NCI-H510A (cell line): ENCODE measurements around the gene ATP6V1C2.

Experiments
- DNase-seq: peaks from one replicate; lab custom pipeline; 2025; lab: John Stamatoyannopoulos, UW

The ATP6V1C2 gene

GRCh38 chr2:10721396-10722251 lies at the start of gene ATP6V1C2:
Gene ATP6V1C2 (plus strand): TSS chr2:10721630. CDS start chr2:10722850, 1,220 bp downstream.
- DNase-seq: peak; percentile 64

- no peak for DNase-seq
These were observed 46.3 kb upstream of the ATP6V1C2 start for GRCh38 chr2:10675131-10675530.

GRCh38 chr2:10678225-10678624 lies 43.2 kb upstream of the ATP6V1C2 start:
- no peak for DNase-seq

GRCh38 chr2:10680214-10680613 lies 41.2 kb upstream of the ATP6V1C2 start:
- no peak for DNase-seq

- no peak for DNase-seq
These were observed 40.5 kb upstream of the ATP6V1C2 start for GRCh38 chr2:10680957-10681356.

- no peak for DNase-seq
These were observed 35.2 kb upstream of the ATP6V1C2 start for GRCh38 chr2:10686176-10686730.

GRCh38 chr2:10688921-10689807 lies 32.3 kb upstream of the ATP6V1C2 start:
- no peak for DNase-seq

GRCh38 chr2:10691521-10691920 lies 29.9 kb upstream of the ATP6V1C2 start:
- DNase-seq: no peak

- no peak for DNase-seq
These were observed 21.2 kb upstream of the ATP6V1C2 start for GRCh38 chr2:10700078-10700803.

- no peak for DNase-seq
These were observed 17.3 kb upstream of the ATP6V1C2 start for GRCh38 chr2:10704034-10704594.

GRCh38 chr2:10706033-10706432 lies 15.4 kb upstream of the ATP6V1C2 start:
- DNase-seq: no peak

- no peak for DNase-seq
These were observed 13.6 kb upstream of the ATP6V1C2 start for GRCh38 chr2:10707831-10708230.

- DNase-seq: peak; percentile 59
These were observed 12.0 kb upstream of the ATP6V1C2 start for GRCh38 chr2:10709290-10709939.

- DNase-seq: no peak
These were observed 9.1 kb upstream of the ATP6V1C2 start for GRCh38 chr2:10712185-10712809.

- no peak for DNase-seq
These were observed 4.8 kb upstream of the ATP6V1C2 start for GRCh38 chr2:10716581-10716980.

- no peak for DNase-seq
These were observed 3.8 kb upstream of the ATP6V1C2 start for GRCh38 chr2:10717628-10718027.

GRCh38 chr2:10720306-10720705 lies 1.1 kb upstream of the ATP6V1C2 start:
- no peak for DNase-seq

GRCh38 chr2:10720947-10721395 lies 459 bp upstream of the ATP6V1C2 start:
- DNase-seq: peak; percentile 66

GRCh38 chr2:10722252-10722825 lies 909 bp downstream of the ATP6V1C2 start:
- no peak for DNase-seq

- peak; percentile 51 for DNase-seq
These were observed 11.6 kb downstream of the ATP6V1C2 start for GRCh38 chr2:10732924-10733565.
